Amygdala (tissue), 56 donors: ENCODE results near the gene AP2S1.
"Not testable (repeated sequence)": the region's sequence is repeated elsewhere in the genome, so short reads cannot be mapped to it uniquely, and the experiment has no call there.

Source experiments
- DNase-seq, 56 donors: peaks; one replicate each; lab custom pipeline; 2025; lab: John Stamatoyannopoulos, UW

AP2S1 gene

DNA sequence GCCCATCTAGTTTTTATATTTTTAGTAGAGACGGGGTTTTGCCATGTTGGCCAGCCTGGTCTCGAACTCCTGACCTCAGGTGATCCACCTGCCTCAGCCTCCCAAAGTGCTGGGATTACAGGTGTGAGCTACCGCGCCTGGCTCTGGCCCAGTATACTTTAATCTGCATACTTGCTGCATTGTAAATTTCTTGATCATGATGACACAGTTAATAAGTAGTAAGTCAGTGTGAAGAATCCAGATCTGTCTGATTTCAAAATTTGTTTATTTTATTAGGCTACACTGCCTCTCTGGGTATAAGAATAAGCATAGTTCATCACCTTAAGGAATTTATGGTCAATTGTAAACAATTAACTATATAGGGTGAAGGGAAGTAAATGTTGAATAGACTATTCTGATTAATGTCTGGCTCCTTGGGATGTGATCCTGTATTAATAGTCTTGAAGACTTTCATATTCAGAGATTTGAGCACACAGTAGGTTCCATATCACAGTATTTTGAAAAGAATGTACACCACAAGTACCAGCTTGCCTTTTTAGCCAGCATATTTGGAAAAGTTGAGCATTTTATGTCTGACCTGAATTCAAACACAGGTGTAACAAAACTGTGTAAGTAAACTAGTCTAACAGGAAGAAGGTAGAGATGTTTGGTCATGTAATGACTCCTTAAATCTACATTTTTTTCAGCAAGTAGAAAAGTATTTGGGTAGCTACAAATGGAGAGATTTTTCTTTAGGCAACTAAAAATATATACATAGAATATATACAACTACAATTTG lies 17.6 kb upstream of the AP2S1 start:
- no peak for DNase-seq

DNA sequence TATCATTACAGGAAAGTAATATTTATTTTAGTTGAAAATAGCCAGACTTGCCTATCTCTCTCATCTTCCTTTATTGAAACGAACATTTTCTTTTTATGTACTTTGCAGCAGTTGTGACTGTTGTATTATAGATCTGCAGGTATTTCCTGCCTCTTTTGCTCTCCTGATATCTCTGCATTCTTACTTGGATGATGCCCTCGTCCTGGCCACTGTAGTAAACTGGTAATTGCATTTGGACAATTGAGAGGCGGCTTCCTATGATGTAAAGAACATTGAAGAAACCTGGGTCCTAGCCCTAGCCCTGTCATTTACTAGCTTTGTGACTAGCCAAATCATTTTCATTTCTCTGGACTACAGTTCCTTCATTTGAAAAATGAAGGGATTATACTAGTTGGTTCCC lies 16.5 kb upstream of the AP2S1 start:
- no peak for DNase-seq

GRCh38 chr19:46866407-46867136 lies 15.9 kb upstream of the AP2S1 start:
- no peak for DNase-seq

- DNase-seq, result peak in 16 of 56 donors; percentile 9 to 22 (median 16)
Observed at GRCh38 chr19:46863818-46864629, 13.4 kb upstream of the AP2S1 start.

- peak in 1 of 56 donors; percentile 36 for DNase-seq
Observed at GRCh38 chr19:46862974-46863632, 12.5 kb upstream of the AP2S1 start.

- no peak for DNase-seq
Observed at GRCh38 chr19:46862503-46862834, 11.8 kb upstream of the AP2S1 start.

- peak in 14 of 56 donors; percentile 13 to 57 (median 33) for DNase-seq
Observed at GRCh38 chr19:46861691-46862502, 11.3 kb upstream of the AP2S1 start.

GRCh38 chr19:46860846-46861690 lies 10.4 kb upstream of the AP2S1 start, which contains the start of gene ARHGAP35:
ARHGAP35 (plus strand) TSS chr19:46860997; CDS start chr19:46918676, 57,679 bp downstream.
- peak in 24 of 56 donors; percentile 16 to 92 (median 82) for DNase-seq

GRCh38 chr19:46860125-46860845 lies 9.6 kb upstream of the AP2S1 start:
- DNase-seq, result peak; percentile 57 to 99 (median 96)

DNA sequence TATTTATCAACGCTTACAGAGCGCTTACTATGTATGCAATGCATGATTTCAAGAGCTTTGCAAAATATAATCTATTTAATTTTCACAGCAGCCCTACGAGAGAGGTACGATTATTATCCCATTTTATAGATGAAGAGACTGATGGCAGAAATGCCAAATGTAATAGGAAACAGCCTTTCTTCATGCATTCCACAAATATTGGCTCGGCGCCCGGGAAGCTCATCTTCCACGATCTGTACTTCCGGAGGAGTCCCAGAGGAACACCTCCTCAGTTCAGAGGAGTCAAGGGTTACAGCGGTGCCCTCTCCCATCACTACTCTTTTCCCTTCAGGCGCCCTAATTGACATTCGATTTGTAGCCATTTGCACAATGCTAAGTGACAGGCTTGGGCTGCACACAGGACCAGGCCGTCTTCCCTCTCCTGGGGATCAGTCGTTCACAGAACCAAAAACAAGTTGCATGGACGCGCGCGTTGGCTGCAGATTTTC lies 9.0 kb upstream of the AP2S1 start:
- peak in 7 of 56 donors; percentile 44 to 82 (median 61) for DNase-seq

DNA sequence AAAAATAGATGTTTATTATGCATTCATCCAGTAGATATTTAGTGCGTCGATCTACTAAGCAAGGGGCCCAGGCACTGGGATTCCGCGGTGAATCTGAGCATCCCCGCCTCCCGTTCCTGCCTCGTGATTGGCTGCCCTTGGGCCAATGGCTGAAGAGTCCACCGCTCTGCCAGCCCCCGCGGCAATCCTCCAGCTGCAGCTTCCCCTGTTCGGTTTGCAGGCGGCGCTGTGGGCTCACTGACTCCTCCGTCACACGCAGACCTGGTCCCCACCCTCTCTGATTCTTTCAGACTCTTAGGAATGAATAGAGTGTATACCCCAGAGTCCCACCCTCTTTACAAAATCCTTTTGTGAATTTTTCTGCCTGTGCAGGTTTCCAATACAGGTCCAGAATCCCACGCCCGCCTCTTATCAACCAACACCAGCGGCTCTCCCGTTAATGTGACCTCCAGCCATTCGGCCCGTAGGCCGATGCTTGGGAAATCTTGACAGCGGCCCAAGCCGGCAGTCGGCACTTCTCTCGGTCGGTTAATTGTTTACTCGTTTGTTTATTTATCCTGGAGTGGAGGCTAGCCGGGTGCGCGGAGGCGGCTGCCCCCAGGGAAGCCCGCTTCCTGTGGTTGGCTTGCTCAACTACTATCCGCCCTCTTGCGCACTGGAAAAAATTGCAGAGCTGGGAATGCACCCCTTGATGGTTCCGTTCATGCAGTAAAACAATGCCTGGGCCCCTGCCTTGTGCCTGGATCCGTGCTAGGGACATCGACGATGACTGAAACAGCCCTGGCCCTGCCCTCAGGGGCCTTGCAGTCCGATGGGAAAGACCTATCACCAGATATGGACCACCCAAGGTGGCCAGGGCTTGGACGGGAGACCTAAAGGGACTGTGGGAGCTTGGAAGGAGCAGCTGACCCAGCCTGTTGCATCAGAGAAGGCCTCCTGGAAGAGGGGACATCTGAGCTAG lies 5.7 kb upstream of the AP2S1 start:
- peak; percentile 59 to 99 (median 94) for DNase-seq

GRCh38 chr19:46854698-46855097 lies 4.1 kb upstream of the AP2S1 start:
- not testable (repeated sequence) for DNase-seq

- no peak for DNase-seq
Observed at GRCh38 chr19:46852830-46853229, 2.2 kb upstream of the AP2S1 start.

DNA sequence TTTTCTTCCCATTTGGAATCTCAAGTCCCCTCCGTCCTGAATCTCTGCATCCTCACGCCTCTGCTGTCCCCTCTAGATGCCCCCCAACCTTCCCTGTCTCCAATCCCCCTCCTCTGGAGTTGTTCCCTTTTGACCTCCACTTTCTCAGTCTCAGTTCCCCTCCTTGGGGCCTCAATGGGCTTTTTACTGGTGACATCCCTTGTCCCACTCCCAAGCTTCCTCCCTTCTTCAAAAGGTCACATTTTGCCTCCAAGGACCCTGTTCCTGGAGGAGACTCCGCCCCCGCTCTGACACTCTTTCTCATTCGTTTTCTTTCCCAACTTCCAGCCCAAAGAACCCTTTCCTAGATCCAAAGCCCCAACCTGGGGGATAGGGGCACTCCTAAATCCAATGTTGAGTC lies 1.0 kb downstream of the AP2S1 start:
- no peak for DNase-seq

- DNase-seq, result no peak
Observed at GRCh38 chr19:46848389-46848788, 2.3 kb downstream of the AP2S1 start.

GRCh38 chr19:46847528-46847927 lies 3.1 kb downstream of the AP2S1 start:
- DNase-seq, result no peak
